ENCODE results near the gene LYST.

The LYST gene

GRCh38 chr1:235878082-235878811, 11.5 kb upstream of the LYST start:
- no peak for FAIRE-seq
- no peak for DNase-seq (ENCODE audit: insufficient read length, low spot score)
- TF ChIP-seq POLR2A (IDR thresholded peaks at IDR 0.05; ENCODE audit: low read depth, low read length), result no peak

GRCh38 chr1:235876402-235876841, 9.7 kb upstream of the LYST start:
- DNase-seq (ENCODE audit: insufficient read length, low spot score) (no peak), FAIRE-seq (no peak)
- no peak for TF ChIP-seq POLR2A (IDR thresholded peaks at IDR 0.05; ENCODE audit: low read depth, low read length)

GRCh38 chr1:235875036-235875597, 8.4 kb upstream of the LYST start:
- no peak for DNase-seq (ENCODE audit: insufficient read length, low spot score)
- FAIRE-seq, result no peak
- no peak for TF ChIP-seq POLR2A (IDR thresholded peaks at IDR 0.05; ENCODE audit: low read depth, low read length)

GRCh38 chr1:235874261-235874660, 7.6 kb upstream of the LYST start:
- TF ChIP-seq POLR2A (IDR thresholded peaks at IDR 0.05; ENCODE audit: low read depth, low read length), result no peak
- DNase-seq (ENCODE audit: insufficient read length, low spot score), result no peak
- no peak for FAIRE-seq

GRCh38 chr1:235873571-235873970, 6.9 kb upstream of the LYST start:
- no peak for FAIRE-seq
- no peak for DNase-seq (ENCODE audit: insufficient read length, low spot score)
- TF ChIP-seq POLR2A (IDR thresholded peaks at IDR 0.05; ENCODE audit: low read depth, low read length), result no peak

GRCh38 chr1:235873045-235873444, 6.3 kb upstream of the LYST start:
- no peak for FAIRE-seq

GRCh38 chr1:235872270-235872669, 5.6 kb upstream of the LYST start:
- FAIRE-seq (no peak), DNase-seq (ENCODE audit: insufficient read length, low spot score) (no peak)
- no peak for TF ChIP-seq POLR2A (IDR thresholded peaks at IDR 0.05; ENCODE audit: low read depth, low read length)

More at GRCh38 chr1:235873045-235873444, 6.3 kb upstream of the LYST start:
- no peak for DNase-seq (ENCODE audit: insufficient read length, low spot score)
- no peak for TF ChIP-seq POLR2A (IDR thresholded peaks at IDR 0.05; ENCODE audit: low read depth, low read length)

- TF ChIP-seq POLR2A (IDR thresholded peaks at IDR 0.05; ENCODE audit: low read depth, low read length), result no peak
- FAIRE-seq (no peak), DNase-seq (ENCODE audit: insufficient read length, low spot score) (no peak)
Observed at GRCh38 chr1:235867903-235868469, 1.3 kb upstream of the LYST start.

GRCh38 chr1:235866913-235867845, 473 bp upstream of the LYST start:
- peak; percentile 88 for TF ChIP-seq POLR2A (IDR thresholded peaks at IDR 0.05; ENCODE audit: low read depth, low read length)
- FAIRE-seq, result no peak
- peak; percentile 80 for DNase-seq (ENCODE audit: insufficient read length, low spot score)

GRCh38 chr1:235865565-235866204, 1.0 kb downstream of the LYST start:
- DNase-seq (ENCODE audit: insufficient read length, low spot score), result no peak
- no peak for FAIRE-seq
- no peak for TF ChIP-seq POLR2A (IDR thresholded peaks at IDR 0.05; ENCODE audit: low read depth, low read length)

GRCh38 chr1:235864931-235865525, 1.7 kb downstream of the LYST start:
- TF ChIP-seq POLR2A (IDR thresholded peaks at IDR 0.05; ENCODE audit: low read depth, low read length), result no peak
- no peak for FAIRE-seq
- no peak for DNase-seq (ENCODE audit: insufficient read length, low spot score)

GRCh38 chr1:235864469-235864868, 2.2 kb downstream of the LYST start:
- FAIRE-seq (no peak), DNase-seq (ENCODE audit: insufficient read length, low spot score) (no peak)
- TF ChIP-seq POLR2A (IDR thresholded peaks at IDR 0.05; ENCODE audit: low read depth, low read length), result no peak

- no peak for DNase-seq (ENCODE audit: insufficient read length, low spot score)
- FAIRE-seq, result no peak
- TF ChIP-seq POLR2A (IDR thresholded peaks at IDR 0.05; ENCODE audit: low read depth, low read length), result no peak
Observed at GRCh38 chr1:235863699-235864093, 3.0 kb downstream of the LYST start.

All from H54 (cell line).